Neural cell (in vitro differentiated cells): ENCODE data around the gene C13orf46. TPM values are rescaled to one million over a fixed set of nuclear protein-coding genes. Genes with fewer than 3 reads are reported as not detected.

ENCODE experiments used
- H2AFZ ChIP-seq: fragments of 200-600, 300-800 bp; sonication (generic), shearing (Covaris generic); 2 replicates; pipeline ENCODE4 v1.6.0; 2014; ENCODE audit warnings: low read depth, mild to moderate bottlenecking, antibody characterized with exemption, low read length, moderate library complexity
- H3F3A ChIP-seq: fragments of 200-600 bp; shearing (Covaris generic); 2 replicates; pipeline ENCODE4 v1.6.1; 2016; ENCODE audit warnings: mild to moderate bottlenecking, moderate library complexity, mixed read lengths, antibody characterized with exemption, low read length; ENCODE audit not compliant: insufficient read depth, poor library complexity, severe bottlenecking
- H3K27ac ChIP-seq: fragments of 200-600, 300-800 bp; sonication (generic), shearing (Covaris generic); 2 replicates; pipeline ENCODE4 v1.5.1; 2014; ENCODE audit warnings: mild to moderate bottlenecking, low read length, moderate library complexity
- H3K27me3 ChIP-seq: fragments of 300-800, 200-600 bp; sonication (generic), shearing (Covaris generic); 2 replicates; pipeline ENCODE4 v1.6.0; 2014; ENCODE audit warnings: mild to moderate bottlenecking, low read depth, low read length, moderate library complexity; ENCODE audit not compliant: insufficient read depth
- H3K36me3 ChIP-seq: fragments of 300-800, 200-600 bp; sonication (generic), shearing (Covaris generic); 2 replicates; pipeline ENCODE4 v1.5.1; 2014; ENCODE audit warnings: mild to moderate bottlenecking, antibody characterized with exemption, low read length, moderate library complexity; ENCODE audit not compliant: insufficient read depth
- H3K4me2 ChIP-seq: fragments of 300-800, 200-600 bp; sonication (generic), shearing (Covaris generic); 2 replicates; pipeline ENCODE4 v1.6.0; 2014; ENCODE audit warnings: mild to moderate bottlenecking, low read length
- H3K4me3 ChIP-seq: fragments of 300-800, 200-600 bp; sonication (generic), shearing (Covaris generic); 2 replicates; pipeline ENCODE4 v1.5.1; 2014; ENCODE audit warnings: mild to moderate bottlenecking, low read length, moderate library complexity
- H3K79me2 ChIP-seq: fragments of 200-600 bp; shearing (Covaris generic); replicated peaks from 2 replicates; pipeline ENCODE4 v1.6.0; 2014; ENCODE audit warnings: mild to moderate bottlenecking, low read length, moderate library complexity; ENCODE audit not compliant: insufficient read depth
- H3K9ac ChIP-seq: fragments of 300-800, 200-600 bp; sonication (generic), shearing (Covaris generic); 2 replicates; pipeline ENCODE4 v1.6.1; 2016; ENCODE audit warnings: mild to moderate bottlenecking, low read length, mixed read lengths
- H3K9me2 ChIP-seq: fragments of 200-600 bp; shearing (Covaris generic); 2 replicates; pipeline ENCODE4 v1.6.1; 2016; ENCODE audit warnings: mild to moderate bottlenecking, low read length, mixed read lengths; ENCODE audit not compliant: insufficient read depth
- H3K9me3 ChIP-seq: fragments of 200-600, 300-800 bp; sonication (generic), shearing (Covaris generic); 2 replicates; pipeline ENCODE4 v1.6.1; 2016; ENCODE audit warnings: mild to moderate bottlenecking, mixed run types, low read length, moderate library complexity, mixed read lengths
- H4K20me1 ChIP-seq: fragments of 200-600 bp; shearing (Covaris generic); 2 replicates; pipeline ENCODE4 v1.6.1; 2016; ENCODE audit warnings: mild to moderate bottlenecking, mixed run types; ENCODE audit not compliant: insufficient read depth
- CTCF ChIP-seq: fragments of 450-650 bp; IDR thresholded peaks from 2 replicates; pipeline ENCODE4 v1.5.1; 2014; ENCODE audit warnings: antibody characterized with exemption, mild to moderate bottlenecking, moderate library complexity; ENCODE audit not compliant: poor library complexity, severe bottlenecking
- EP300 ChIP-seq: fragments of 450-650 bp; conservative IDR thresholded peaks from 2 replicates; pipeline ENCODE4 v1.6.1; 2014; ENCODE audit warnings: antibody characterized with exemption, mild to moderate bottlenecking, moderate library complexity; ENCODE audit not compliant: poor library complexity, severe bottlenecking
- EZH2 ChIP-seq: fragments of 200-600, 300-800 bp; shearing (Covaris generic), sonication (generic); IDR thresholded peaks from 2 replicates; pipeline ENCODE4 v1.6.1; 2014; ENCODE audit warnings: antibody characterized with exemption, low read length, borderline replicate concordance, mild to moderate bottlenecking; ENCODE audit not compliant: insufficient read depth, poor library complexity, severe bottlenecking
- MXI1 ChIP-seq: fragments of 450-650 bp; conservative IDR thresholded peaks from 2 replicates; pipeline ENCODE4 v1.6.1; 2014; ENCODE audit warnings: antibody characterized with exemption, mild to moderate bottlenecking; ENCODE audit not compliant: poor library complexity, severe bottlenecking
- POLR2AphosphoS5 ChIP-seq: IDR thresholded peaks from 2 replicates; pipeline ENCODE4 v1.6.1; 2012
- RAD21 ChIP-seq: fragments of 450-650 bp; conservative IDR thresholded peaks from 2 replicates; pipeline ENCODE4 v1.6.1; 2014; ENCODE audit warnings: antibody characterized with exemption, mild to moderate bottlenecking, moderate library complexity
- REST ChIP-seq: IDR thresholded peaks from 2 replicates; pipeline ENCODE4 v1.6.1; 2012; ENCODE audit warnings: borderline replicate concordance
- SMC3 ChIP-seq: fragments of 450-650 bp; conservative IDR thresholded peaks from 2 replicates; pipeline ENCODE4 v1.6.1; 2014; ENCODE audit warnings: antibody characterized with exemption, mild to moderate bottlenecking, moderate library complexity; ENCODE audit not compliant: poor library complexity
- TAF1 ChIP-seq: IDR thresholded peaks from 2 replicates; pipeline ENCODE4 v1.6.1; 2012; ENCODE audit warnings: low read depth
- polyA plus RNA-seq: library from polyadenylated mRNA; depleted of rRNA; stranded (reverse); fragments of >200 nt; gene quantifications from 2 replicates; pipeline ENCODE4 v1.2.3, GENCODE V29; 2014

The C13orf46 gene
- polyA plus RNA-seq, 1 donor from 2014 or later: not detected

- Histone ChIP-seq H3K9ac (no peak overlapping the region), H3K4me3 (no peak overlapping the region), H3F3A (no peaks in the 10 kb centered on the region), H3K27ac (no peak overlapping the region), H3K27me3 (no peaks in the 10 kb centered on the region), H3K9me2 (no peaks in the 10 kb centered on the region), H3K79me2 (no peaks in the 10 kb centered on the region), H4K20me1 (no peaks in the 10 kb centered on the region), H3K9me3 (no peaks in the 10 kb centered on the region), H3K4me2 (no peak overlapping the region), H2AFZ (no peak overlapping the region), H3K36me3 (no peaks in the 10 kb centered on the region)
- TF ChIP-seq EZH2 (no peak), REST (no peak), POLR2AphosphoS5 (no peak), CTCF (no peak), MXI1 (no peak), TAF1 (no peak), EP300 (no peak), SMC3 (no peak), RAD21 (no peak)
These were observed 5.0 kb upstream of the C13orf46 start for GRCh38 chr13:113978741-113979481.

GRCh38 chr13:113977976-113978375 lies 4.1 kb upstream of the C13orf46 start:
- Histone ChIP-seq H2AFZ (no peak overlapping the region), H3K27ac (no peak overlapping the region), H3K4me2 (no peak overlapping the region), H3K4me3 (no peak overlapping the region), H3K9ac (no peak overlapping the region), H3K9me3 (no peaks in the 10 kb centered on the region), H3K27me3 (no peaks in the 10 kb centered on the region), H3K79me2 (no peaks in the 10 kb centered on the region), H3F3A (no peaks in the 10 kb centered on the region), H3K9me2 (no peaks in the 10 kb centered on the region), H3K36me3 (no peaks in the 10 kb centered on the region), H4K20me1 (no peaks in the 10 kb centered on the region)
- TF ChIP-seq MXI1 (no peak), TAF1 (no peak), REST (no peak)
